Activated CD4-positive, alpha-beta T cell treated with anti-CD3 and anti-CD28 coated beads, Interleukin-2, amount 50 U/mL, for 16 hours (primary cell): ENCODE data around the gene MMP27.
"Not testable (repeated sequence)": the region's sequence is repeated elsewhere in the genome, so short reads cannot be mapped to it uniquely, and the experiment has no call there.

Experiments
- DNase-seq: peaks from one replicate; pipeline ENCODE4 v3.0.0-alpha.2; 2020

MMP27 gene

GRCh38 chr11:102705626-102706025 is at the start of gene MMP27:
Gene MMP27, minus strand, starts transcription at chr11:102705769. Its CDS starts 55 bp downstream, at chr11:102705714.
- DNase-seq: no peak

GRCh38 chr11:102753267-102753666 is 47.7 kb upstream of the MMP27 start:
- no peak for DNase-seq

GRCh38 chr11:102751673-102752072 is 46.1 kb upstream of the MMP27 start:
- DNase-seq: no peak

GRCh38 chr11:102749101-102749722 is 43.6 kb upstream of the MMP27 start:
- DNase-seq: no peak

- DNase-seq: not testable (repeated sequence)
Measured at GRCh38 chr11:102746746-102747578, 41.4 kb upstream of the MMP27 start.

- DNase-seq: no peak
Measured at GRCh38 chr11:102734650-102735049, 29.1 kb upstream of the MMP27 start.

GRCh38 chr11:102733232-102733875 is 27.8 kb upstream of the MMP27 start:
- DNase-seq: peak; percentile 67

GRCh38 chr11:102730944-102731343 is 25.4 kb upstream of the MMP27 start:
- DNase-seq: not testable (repeated sequence)

- no peak for DNase-seq
Measured at GRCh38 chr11:102729849-102730815, 24.6 kb upstream of the MMP27 start.

- no peak for DNase-seq
Measured at GRCh38 chr11:102727890-102728289, 22.3 kb upstream of the MMP27 start.

GRCh38 chr11:102724904-102725500 is 19.4 kb upstream of the MMP27 start, which contains the start of gene MMP8:
Gene MMP8, minus strand, starts transcription at chr11:102724954. Its CDS starts 99 bp downstream, at chr11:102724855.
- DNase-seq: no peak

- DNase-seq: no peak
Measured at GRCh38 chr11:102722821-102723220, 17.3 kb upstream of the MMP27 start.

- DNase-seq: no peak
Measured at GRCh38 chr11:102719620-102720277, 14.2 kb upstream of the MMP27 start.

GRCh38 chr11:102717280-102717679 is 11.7 kb upstream of the MMP27 start:
- DNase-seq: no peak

GRCh38 chr11:102716527-102716926 is 11.0 kb upstream of the MMP27 start:
- no peak for DNase-seq

GRCh38 chr11:102712137-102712536 is 6.6 kb upstream of the MMP27 start:
- DNase-seq: no peak

GRCh38 chr11:102709201-102709945 is 3.8 kb upstream of the MMP27 start:
- DNase-seq: no peak

GRCh38 chr11:102708654-102709053 is 3.1 kb upstream of the MMP27 start:
- DNase-seq: no peak

GRCh38 chr11:102704841-102705240 is 728 bp downstream of the MMP27 start:
- DNase-seq: no peak

GRCh38 chr11:102703826-102704493 is 1.6 kb downstream of the MMP27 start:
- no peak for DNase-seq
